ENCODE measurements around the gene CITED1.
A peak's percentile ranks its signal among the peaks of the same experiment; 100 is the strongest.
"Not testable (repeated sequence)": the region's sequence is repeated elsewhere in the genome, so short reads cannot be mapped to it uniquely, and the experiment has no call there.

The CITED1 gene, protein sequence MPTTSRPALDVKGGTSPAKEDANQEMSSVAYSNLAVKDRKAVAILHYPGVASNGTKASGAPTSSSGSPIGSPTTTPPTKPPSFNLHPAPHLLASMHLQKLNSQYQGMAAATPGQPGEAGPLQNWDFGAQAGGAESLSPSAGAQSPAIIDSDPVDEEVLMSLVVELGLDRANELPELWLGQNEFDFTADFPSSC

DNA sequence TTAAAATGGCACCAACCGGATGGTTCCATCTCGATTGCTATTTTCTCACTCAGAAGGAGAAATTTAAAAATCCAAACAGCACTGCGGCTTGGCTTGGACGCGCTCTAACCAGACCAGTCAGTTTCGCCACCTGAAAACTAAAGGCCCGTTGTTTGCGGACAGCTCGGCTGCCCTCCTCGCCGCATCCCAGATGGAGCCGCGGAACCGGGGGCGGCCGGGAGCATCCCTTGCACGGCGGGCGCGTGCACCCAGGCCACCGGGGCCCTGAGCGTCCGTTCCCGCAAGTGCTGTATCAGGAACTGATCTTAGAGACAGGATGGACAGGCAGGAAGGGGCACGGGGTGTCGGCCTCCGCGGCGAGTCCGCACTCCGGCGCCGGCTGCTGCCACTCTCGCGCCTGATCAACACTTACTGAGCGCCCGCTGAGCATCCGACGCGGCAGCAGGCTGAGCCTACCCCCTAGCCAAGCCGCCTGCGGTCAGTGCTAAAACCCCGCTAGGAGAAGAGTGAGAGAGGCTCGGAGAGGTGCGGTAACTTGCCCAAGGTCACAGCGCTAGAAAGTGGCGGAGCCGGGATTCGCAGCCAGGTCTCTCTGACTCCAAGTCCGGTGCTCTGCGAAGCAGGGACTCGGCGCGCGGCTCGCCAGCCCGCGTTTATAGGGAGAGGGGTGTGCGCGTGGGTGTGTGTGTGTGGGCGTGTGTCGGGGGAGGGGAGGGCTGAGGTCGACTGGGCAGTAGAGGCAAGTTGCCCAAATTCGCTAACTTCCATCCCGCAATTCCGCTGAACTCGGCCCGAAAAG, at the start of gene CITED1:
Gene CITED1, minus strand, starts transcription at position 629 of the 799 bp plus-strand sequence. CDS start 3,045 bp downstream, outside the sequence.
- no peak for DNase-seq (ENCODE audit: low read depth in 3 of 3)

DNA sequence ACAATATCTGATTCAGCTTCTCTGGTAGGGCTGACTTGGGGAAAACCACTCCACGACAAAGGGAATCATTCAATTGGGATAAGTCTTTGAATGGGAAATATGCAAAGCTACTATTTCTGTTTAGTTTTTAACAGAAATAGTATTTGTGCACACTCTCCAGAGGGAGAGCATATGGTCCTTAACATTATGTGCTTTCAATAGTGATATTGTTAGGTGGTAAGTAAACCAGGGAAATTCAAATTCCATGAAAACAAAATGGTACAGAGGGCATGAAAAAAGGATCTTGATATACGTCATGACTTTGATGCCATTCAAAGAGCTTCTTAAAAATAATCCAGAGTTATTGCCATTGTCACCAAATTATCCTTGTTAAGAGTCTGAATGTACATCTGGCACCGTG, 47.1 kb upstream of the CITED1 start:
- DNase-seq (ENCODE audit: low read depth in 3 of 3), result no peak

DNA sequence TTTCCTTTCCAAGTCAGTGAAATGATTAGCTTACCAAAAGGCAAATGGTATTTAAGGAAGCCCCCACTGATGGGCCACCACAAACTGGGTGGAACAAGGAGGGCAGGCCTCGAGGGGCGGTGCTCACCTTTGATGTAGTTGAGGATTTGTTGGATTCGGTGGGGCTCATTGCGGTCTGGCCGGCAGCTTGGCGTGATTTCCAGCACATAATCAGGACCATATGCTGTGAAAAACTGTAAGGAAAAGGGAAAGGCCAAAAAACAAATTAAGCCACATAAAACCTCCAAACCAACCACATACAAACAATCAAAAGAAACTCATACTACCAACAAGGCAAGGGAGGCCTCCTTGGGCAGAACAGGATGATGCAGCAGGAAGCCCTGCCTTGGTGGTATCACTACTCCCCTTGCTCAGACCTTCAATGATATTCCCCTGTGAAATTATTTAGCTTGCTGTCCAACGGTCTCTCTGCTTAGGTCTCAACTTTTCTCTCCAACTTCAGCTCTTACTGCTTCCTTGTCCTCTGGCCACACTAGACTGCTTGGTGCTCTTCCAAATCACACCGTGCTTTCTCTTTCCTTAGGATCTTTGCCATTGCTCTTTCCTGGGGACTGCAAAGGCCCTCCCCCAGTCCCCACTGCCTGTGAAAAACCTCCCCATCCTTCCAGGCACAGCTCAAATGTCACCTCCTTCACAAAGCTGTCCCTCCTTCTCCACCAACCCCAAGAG, 46.1 kb upstream of the CITED1 start:
- no peak for DNase-seq (ENCODE audit: low read depth in 3 of 3)

DNA sequence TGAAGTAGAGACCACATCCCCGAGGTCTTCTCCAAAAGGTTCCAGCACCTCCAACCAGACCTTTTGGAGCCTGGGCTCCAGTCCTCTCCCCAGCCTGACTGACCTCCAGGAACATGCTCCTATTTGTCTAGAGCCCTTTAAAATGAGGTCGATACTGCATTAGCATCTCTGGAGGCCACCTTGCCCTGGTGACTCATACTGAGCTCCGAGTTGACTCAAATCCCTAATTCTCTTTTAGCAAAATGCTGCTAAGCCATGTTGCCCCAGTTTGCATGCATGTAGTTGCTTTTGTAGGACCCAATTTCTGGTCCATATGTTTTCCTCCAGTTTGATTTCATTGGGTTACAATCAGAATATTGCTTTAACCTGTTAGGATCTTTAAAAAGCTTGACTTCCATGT, 43.5 kb upstream of the CITED1 start:
- peak in 1 of 3 experiments; percentile 13 for DNase-seq (ENCODE audit: low read depth in 3 of 3)

DNA sequence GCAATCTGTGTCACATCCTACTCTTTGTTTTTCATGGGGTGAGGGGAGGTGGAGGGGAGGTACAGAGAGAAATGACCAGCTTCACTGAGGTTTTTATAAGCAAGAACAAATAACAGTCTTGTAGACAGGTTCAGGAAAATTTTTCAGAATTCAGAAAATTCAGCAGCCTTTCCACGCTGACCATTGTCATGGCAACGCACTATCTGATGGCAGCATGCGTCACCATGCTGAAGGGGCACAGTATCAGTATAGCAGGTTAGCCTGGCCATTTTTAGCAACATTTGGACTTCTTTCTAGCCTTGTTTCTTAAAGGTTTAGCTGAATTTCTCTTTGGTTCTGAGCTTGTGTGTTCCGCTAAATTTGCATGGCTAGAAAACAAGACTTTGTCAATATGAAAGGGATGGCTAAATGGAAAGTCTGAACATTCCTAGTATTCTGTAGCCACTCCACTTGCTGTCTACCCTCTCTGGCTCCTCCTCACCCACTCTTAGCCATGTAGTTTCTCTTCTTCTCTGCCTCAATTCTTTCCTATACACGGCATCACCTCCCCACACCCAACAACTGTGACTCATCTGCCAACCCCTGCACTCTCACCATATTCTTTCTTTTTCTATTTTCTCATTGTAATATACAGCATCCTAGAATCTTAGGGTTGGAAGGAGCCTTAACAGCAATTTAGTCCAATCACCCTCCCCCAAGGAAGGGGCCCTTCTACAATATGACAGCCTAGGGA, 42.7 kb upstream of the CITED1 start:
- peak in 1 of 3 experiments; percentile 7 for DNase-seq (ENCODE audit: low read depth in 3 of 3)

DNA sequence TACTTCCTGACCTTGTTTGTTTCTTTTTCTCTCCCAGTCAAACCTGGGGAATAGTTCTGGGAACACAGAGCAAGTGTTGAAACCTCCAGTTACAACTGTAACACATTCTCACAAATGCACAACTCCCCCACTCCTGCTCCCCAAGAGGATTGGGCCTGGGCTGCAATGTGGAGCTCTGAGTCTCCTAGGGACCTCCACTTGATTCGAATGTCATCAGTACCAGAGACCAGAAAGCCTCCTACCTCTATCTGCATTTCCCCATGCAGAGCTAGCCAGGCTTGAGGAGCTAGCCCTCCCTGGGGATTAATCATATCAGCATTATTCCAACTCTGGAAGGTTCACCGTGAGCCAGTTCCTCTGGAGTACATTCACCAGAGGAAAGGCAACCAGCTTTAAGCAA, 41.7 kb upstream of the CITED1 start:
- no peak for DNase-seq (ENCODE audit: low read depth in 3 of 3)

DNA sequence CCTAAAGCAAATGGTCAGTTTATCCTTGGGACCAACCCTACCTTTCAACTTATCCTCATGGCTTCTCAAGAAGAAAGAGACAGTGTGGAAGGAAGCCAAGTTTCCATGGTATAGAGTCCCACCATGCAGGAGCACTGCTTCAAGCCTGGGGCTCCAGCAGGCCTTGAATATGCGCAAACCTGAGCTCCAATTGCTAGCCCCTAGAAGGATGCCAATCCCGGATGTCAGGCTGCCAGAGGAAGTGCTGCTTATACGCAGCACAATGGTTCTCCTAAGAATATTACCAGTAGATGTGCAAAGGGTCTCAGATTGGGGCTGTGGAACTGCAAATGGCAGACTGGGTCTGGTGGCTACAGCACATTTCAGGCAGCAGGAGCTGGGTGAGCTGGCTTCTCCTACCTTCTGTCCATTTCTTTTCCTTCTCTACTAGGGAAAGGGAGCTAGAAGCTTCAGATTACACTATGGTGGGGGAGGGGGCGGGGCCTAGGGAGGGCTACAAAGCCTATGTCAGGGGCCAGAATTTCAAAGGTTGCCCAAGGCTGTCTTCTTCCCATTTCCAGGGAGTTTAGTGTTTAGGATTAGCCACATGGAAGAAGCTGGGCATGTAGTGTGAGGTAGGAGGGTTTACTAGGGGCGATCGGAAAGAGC, 40.7 kb upstream of the CITED1 start:
- DNase-seq (ENCODE audit: low read depth in 3 of 3), result no peak

DNA sequence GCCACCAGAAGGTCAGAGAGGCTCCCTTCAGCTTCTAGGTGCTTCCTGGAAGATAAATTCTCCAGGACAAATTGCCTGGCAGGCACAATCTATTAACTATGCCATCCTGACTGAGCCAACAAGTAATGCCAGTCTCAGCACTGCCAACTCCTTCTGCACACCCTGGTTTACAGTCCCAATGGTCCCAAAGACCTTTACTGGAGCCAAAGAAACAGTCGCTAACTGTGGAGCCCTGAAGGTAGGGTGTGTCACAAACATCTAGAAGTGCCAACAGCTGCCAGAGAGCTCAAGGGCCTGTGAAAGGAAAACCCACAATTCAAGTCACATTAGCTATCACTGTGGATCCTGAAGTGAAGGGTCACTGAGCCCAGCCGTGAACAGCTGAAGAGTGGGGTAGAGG, 34.9 kb upstream of the CITED1 start:
- no peak for DNase-seq (ENCODE audit: low read depth in 3 of 3)

DNA sequence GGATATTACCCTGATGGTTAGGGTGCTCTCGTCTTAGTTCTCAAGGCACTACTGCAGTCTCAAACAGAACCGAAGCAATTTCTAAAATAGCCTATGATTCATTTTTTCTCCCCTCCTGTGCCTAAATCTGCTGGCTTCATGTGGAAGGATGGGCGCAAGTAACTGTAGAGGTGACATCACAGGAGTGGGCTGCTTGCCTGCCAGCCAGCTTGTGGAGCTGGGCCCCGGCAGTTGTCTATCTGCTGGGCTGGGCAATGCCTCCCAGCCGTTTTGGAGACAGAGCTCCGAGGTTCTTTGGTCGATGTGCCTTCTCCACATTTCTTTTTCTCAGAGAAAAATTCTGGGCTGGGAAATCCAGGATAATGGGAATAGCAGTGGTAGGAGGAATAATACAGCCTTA, 34.3 kb upstream of the CITED1 start:
- DNase-seq (ENCODE audit: low read depth in 3 of 3), result no peak

DNA sequence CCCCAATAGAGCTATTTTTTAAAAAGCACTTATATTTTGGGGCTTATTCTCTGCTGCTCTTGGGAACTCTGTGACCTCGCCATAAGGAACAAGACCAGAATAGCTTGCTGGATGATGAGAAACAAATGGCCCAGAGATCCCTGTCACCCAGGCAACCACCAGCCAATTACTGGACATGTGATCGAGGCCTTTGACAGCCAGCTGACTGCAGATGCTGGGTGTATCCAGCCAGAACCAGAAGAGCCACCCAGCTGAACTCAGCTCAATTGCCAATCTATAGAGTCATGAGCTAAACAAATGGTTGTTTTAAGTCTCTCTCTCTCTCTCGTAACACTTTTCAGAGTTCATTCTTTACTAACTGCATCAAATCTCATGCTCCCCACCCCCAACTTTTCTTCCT, 24.4 kb upstream of the CITED1 start:
- no peak for DNase-seq (ENCODE audit: low read depth in 3 of 3)

DNA sequence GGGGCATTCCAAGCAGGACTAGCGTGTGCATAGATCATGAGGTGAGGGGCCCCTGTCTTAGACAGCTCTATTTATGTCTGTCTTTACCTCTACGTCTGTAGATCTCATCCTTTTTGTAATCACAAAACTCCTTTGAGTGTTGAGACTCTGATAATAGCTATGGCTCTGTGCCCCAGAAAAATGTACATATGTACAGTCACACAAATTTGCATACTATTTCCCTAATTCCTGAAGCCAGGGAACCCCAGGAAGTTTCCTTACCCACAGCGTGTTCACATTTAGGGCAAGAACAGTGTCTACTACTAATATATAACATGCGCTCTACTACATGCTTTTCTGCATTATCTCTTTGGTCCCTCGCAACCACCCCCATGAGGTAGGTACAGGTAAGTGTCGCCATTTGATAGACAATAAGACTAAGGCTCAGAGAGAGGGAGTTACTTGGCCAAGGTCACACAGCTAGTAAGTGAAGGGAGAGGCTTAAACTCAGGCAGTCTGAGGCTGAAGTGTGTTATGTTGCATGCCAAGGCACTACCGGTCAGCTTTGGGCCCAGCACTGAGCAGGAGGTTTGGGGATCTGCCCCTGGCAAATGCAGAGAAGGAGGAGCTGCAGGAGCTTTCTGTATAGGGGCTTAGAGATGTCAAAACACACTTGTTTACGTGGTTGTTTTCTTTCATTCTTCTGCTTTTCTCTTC, 21.0 kb upstream of the CITED1 start:
- no peak for DNase-seq (ENCODE audit: low read depth in 3 of 3)

DNA sequence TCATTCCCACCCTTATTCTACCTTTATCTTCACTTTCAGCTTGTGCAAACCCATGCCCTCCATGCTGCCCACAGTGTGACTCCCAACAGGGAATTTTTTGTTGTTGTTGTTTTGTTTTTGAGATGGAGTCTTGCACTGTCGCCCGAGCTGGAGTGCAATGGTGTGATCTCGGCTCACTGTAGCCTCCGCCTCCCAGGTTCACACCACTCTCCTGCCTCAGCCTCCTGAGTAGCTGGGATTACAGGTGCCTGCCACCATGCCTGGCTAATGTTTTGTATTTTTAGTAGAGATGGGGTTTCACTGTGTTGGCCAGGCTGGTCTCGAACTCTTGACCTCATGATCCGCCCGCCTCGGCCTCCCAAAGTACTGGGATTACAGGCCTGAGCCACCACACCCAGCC, 13.9 kb upstream of the CITED1 start:
- not testable (repeated sequence) for DNase-seq (ENCODE audit: low read depth in 3 of 3)

DNA sequence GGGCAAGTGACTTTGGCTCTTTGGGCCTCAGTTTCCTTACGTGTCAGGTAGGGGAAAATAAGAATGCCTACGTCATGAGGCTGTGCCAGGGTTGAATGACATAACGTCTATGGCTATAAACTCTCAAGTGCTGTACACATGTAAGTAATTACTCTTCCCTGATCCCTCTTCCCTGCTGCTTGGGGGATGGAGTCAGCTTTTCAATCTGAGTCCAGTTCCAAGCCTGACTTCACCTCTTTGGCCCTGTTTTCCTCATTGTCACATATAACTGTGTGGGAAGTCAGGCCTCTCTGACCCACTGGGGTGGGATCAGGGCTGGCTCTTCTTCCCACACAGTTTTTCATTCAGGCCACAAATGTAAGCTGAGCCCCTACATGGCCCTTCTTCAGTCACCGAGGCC, 11.4 kb upstream of the CITED1 start:
- DNase-seq (ENCODE audit: low read depth in 3 of 3), result no peak

DNA sequence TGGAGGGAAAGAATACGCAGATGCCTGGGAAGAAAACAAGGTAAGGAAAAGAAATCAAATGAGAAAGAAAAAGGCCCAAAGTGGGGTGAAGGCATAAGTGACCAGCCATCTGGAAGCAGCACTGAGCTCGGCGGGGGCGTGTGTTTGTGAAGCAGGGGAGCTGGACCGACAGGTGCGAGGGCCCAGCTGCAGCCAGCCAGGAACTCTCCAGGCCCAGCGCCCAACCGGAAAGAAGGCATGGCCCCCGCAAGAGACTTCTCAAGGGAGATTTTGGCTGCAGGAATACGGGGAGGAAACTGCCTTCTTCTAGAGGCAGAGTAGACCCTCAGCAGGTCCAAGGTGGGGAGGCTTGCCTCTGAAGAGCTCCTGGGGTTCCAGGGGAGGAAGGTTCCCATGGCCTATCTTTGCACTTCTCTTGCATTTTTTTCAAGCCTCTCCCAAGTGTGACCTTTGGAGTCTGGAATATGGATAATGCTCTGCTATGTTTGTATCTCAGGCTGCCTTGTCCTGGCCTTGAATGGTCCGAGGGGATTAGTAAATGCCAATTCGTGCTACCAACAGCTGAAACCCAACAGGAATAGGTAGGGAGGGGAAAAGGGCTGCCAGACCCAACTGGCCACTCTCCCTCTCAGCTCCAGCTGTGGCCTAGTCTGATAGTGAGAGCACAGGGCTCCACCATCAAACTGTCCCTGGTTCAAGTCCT, 10.8 kb upstream of the CITED1 start:
- DNase-seq (ENCODE audit: low read depth in 3 of 3), result no peak

DNA sequence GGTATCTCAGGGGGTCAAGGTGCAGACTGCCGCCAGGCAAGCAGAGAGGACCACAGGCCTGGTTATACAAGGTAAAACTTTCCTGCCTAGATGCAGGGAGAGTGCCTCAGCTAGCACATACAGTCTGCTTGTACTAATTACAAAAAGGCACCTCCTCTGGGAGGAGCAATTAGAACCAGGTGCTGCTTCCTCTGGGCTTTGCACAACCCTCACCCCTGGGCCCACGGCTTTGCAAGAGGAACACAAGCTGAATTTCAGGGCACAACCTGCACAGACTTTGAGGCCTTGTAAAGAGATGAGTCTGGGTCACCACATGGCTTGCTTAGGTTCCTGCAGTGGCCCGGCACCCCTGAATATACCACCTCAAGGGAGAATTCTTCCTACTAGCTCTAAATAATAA, 9.2 kb upstream of the CITED1 start:
- DNase-seq (ENCODE audit: low read depth in 3 of 3), result no peak

DNA sequence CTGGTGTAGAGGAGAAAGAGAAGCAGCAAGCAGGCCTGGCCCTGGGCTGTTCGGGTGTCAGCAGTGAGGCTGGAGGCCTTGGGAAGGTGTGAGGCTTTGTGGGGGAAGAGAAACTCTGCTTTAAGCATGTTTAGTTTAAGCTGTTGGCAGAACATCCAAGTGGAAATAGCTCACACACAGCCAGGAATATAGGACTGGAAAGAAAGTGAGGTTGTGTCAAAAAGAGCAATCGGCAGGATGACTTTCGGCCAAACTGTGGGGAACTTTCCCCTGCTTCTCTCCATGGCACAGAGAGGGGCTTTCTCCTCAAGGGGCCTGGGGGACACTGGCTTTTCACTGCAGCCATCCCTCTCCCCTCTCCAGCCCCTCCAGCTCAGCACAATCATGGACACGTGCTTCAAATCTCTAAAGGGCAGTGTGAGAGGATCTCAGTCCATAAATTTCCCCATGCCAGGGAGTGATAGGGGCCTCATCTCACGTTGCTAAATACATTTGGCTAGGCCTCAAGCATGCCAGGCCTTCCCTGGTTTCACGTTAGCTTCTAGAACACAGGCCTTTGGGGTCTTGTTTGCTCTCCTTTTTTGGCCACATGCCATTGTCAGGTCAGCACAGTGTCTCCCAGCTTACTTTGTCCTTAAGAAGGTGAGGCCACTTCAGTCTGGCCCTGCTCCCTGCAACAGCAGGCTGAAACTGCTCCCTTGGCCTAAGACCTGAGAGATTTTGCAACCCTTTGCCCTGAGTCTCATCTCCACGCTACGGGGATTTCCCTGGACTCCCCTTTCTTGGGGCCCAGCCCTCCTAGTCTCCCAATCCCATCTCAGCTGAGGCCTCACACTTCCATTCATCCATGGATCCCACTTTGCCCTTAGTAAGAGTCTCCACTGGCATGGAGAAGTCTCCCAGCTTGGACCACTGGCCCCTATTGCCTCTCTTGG, 8.3 kb upstream of the CITED1 start:
- DNase-seq (ENCODE audit: low read depth in 3 of 3), result no peak

DNA sequence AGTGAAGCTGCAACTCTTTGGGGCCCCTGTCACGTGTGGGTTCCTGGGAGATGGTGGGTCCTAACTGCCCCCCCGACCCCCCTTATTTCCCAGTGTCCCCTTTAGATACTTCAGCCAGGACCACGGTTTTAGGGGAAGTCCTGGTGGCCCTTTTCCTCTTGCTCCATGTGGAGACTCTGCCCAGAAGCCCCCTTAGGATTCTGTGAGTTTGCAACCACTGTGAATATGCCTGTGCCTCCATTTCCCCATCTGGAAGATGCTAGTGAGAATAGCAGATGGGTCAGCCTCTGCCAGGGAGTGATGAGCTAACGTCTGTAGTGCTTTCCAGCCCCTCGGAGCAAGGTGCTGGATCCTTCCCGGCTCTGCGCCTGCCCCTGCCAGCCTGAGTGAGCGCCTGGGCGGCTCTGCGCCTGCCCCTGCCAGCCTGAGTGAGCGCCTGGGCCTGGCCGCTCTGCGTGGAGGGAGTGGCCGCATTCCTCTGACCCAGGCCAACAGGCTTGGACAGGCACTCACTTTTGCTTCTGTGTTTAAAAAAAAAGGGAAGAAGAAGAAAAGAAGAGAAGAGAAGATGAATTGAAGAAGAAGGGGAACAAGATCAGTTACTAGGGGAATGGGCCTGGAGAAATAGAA, 6.7 kb upstream of the CITED1 start:
- no peak for DNase-seq (ENCODE audit: low read depth in 3 of 3)

DNA sequence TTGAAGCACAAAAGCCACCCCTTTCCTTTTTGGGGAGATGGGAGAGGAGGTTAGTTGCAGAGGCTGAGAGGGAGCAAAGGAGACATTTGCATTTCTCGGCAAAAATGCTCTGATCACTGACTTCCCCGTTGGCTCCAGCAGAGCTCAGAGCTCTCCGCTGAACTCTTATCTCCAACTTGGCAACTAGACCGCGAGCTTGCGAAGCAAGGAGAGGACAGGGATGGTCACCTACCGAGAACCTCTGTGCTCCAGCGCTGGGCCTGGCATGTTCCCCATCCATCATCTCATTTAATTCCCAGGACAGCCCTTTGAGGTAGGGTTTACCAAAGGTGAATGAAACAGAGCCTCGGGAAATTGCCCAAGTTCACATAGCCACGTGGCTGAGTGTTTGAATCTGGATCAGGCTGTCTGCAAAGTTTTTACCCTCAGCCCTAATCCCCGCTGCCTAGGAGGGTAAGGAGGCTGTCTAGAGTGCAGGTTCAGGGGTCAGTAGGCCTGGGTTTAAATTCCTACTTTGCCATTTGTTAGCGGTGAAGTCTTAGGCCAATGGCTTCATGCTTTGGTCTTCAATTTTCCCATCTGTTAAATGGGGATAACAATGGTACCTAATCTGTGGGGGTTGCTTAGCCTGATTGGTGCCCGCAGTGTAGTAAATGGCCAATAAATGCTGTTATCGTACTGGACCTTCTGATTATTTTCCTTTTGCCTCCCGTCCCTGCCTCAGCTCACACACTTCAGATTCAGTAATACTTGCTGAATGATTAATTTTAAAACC, 3.8 kb upstream of the CITED1 start:
- DNase-seq (ENCODE audit: low read depth in 3 of 3), result no peak

All from stimulated activated CD4-positive, alpha-beta T cell treated with anti-CD3 and anti-CD28 coated beads, TNF-alpha, amount 100 ng/mL, for 24 hours (primary cell).